HL-60 (cell line): Measurements from ENCODE around the gene P2RX2.
A peak's percentile ranks its signal among the peaks of the same experiment; 100 is the strongest.

Experiments
- DNase-seq, 2 experiments: peaks; one replicate each; pipeline ENCODE4 v3.0.0-alpha.2; 2010 to 2020; ENCODE audit warnings: low read depth in 1 of 2, low spot score in 1 of 2
- H3K27ac ChIP-seq: fragments of 250-450 bp; sonication (Bioruptor Pico); replicated peaks from 2 replicates; pipeline ENCODE4 v1.5.1; 2020; ENCODE audit warnings: mild to moderate bottlenecking, moderate library complexity
- H3K27me3 ChIP-seq: fragments of 250-450 bp; sonication (Bioruptor Pico); 2 replicates; pipeline ENCODE4 v1.5.1; 2021; ENCODE audit warnings: mild to moderate bottlenecking, moderate library complexity; ENCODE audit not compliant: insufficient read depth, poor library complexity, severe bottlenecking
- H3K4me3 ChIP-seq: replicated peaks from 2 replicates; pipeline ENCODE4 v1.5.1; 2011; ENCODE audit warnings: mild to moderate bottlenecking, control low read depth, low read length; ENCODE audit not compliant: insufficient read depth
- CTCF ChIP-seq: IDR thresholded peaks from one replicate; pipeline ENCODE4 v1.5.1; 2011; ENCODE audit warnings: low read length, control low read depth, inconsistent platforms; ENCODE audit not compliant: insufficient read depth
- GABPA ChIP-seq: IDR thresholded peaks from 2 replicates; pipeline ENCODE4 v1.6.1; 2012; ENCODE audit warnings: low read depth
- POLR2AphosphoS5 ChIP-seq: IDR thresholded peaks from 2 replicates; pipeline ENCODE4 v1.6.1; 2012; ENCODE audit warnings: low read depth
- REST ChIP-seq: IDR thresholded peaks from 2 replicates; pipeline ENCODE4 v1.6.1; 2012; ENCODE audit warnings: low read depth; ENCODE audit not compliant: insufficient replicate concordance
- SPI1 ChIP-seq: IDR thresholded peaks from 2 replicates; pipeline ENCODE4 v1.6.1; 2012; ENCODE audit warnings: low read depth, mild to moderate bottlenecking, borderline replicate concordance

Gene P2RX2

GRCh38 chr12:132660996-132661395, 42.4 kb downstream of the P2RX2 start:
- TF ChIP-seq GABPA (no peak), POLR2AphosphoS5 (no peak), CTCF (no peak), REST (no peak), SPI1 (no peak)
- no peak for DNase-seq
- no peaks in the 10 kb centered on the region for H3K27me3 ChIP-seq
- no peak overlapping the region for H3K27ac ChIP-seq
- H3K4me3 ChIP-seq, result no peak overlapping the region

GRCh38 chr12:132661972-132662371, 43.4 kb downstream of the P2RX2 start:
- Histone ChIP-seq H3K4me3 (no peak overlapping the region), H3K27ac (no peak overlapping the region), H3K27me3 (no peaks in the 10 kb centered on the region)
- no peak for DNase-seq
- TF ChIP-seq SPI1, result no peak
- no peak for TF ChIP-seq POLR2AphosphoS5
- no peak for TF ChIP-seq CTCF
- TF ChIP-seq REST, result no peak
- no peak for TF ChIP-seq GABPA

- H3K4me3 ChIP-seq, result no peak overlapping the region
- no peak for DNase-seq
- TF ChIP-seq SPI1 (no peak), POLR2AphosphoS5 (no peak)
Observed at GRCh38 chr12:132662901-132663755, 44.6 kb downstream of the P2RX2 start.

GRCh38 chr12:132664206-132665148, 45.9 kb downstream of the P2RX2 start:
- Histone ChIP-seq H3K4me3 (no peak overlapping the region), H3K27ac (no peak overlapping the region), H3K27me3 (no peaks in the 10 kb centered on the region)
- peak; percentile 33; the same call in 1 of the 2 replicates for TF ChIP-seq GABPA
- no peak for TF ChIP-seq POLR2AphosphoS5
- DNase-seq, result peak in 1 of 2 experiments; percentile 21

More at GRCh38 chr12:132662901-132663755, 44.6 kb downstream of the P2RX2 start:
- Histone ChIP-seq H3K27ac (peak overlapping the region; percentile 17; the same call in 1 of the 2 replicates), H3K27me3 (no peaks in the 10 kb centered on the region)
